Neural progenitor cell (in vitro differentiated cells): Measurements from ENCODE around the gene FH.

ENCODE experiments used
- CTCF ChIP-seq: fragments of 200-600 bp; sonication (generic); IDR thresholded peaks from 2 replicates; pipeline ENCODE4 v1.5.1; 2017; ENCODE audit warnings: antibody characterized with exemption, mild to moderate bottlenecking
- EZH2 ChIP-seq: fragments of 200-600 bp; sonication (generic); IDR thresholded peaks from 2 replicates; pipeline ENCODE4 v1.6.1; 2017; ENCODE audit warnings: antibody characterized with exemption, mild to moderate bottlenecking, moderate library complexity
- EZH2phosphoT487 ChIP-seq: fragments of 200-600 bp; sonication (generic); IDR thresholded peaks from 2 replicates; pipeline ENCODE4 v1.6.1; 2017; ENCODE audit warnings: antibody characterized with exemption

GRCh38 chr1:241520080-241520465 lies 518 bp upstream of the FH start:
- TF ChIP-seq CTCF, result no peak
- no peak for TF ChIP-seq EZH2phosphoT487
- TF ChIP-seq EZH2, result no peak
